ENCODE measurements around the gene ZACN. TPM values are rescaled to one million over a fixed set of nuclear protein-coding genes. Genes with fewer than 3 reads are reported as not detected.

ZACN gene
- total RNA-seq, 2 donors from 2014 or later = not detected

GRCh38 chr17:76125922-76126321, 46.9 kb downstream of the ZACN start:
- no peak for DNase-seq (ENCODE audit: low spot score)
- H3K27ac ChIP-seq = no peak overlapping the region
- no peaks in the 10 kb centered on the region for H3K27me3 ChIP-seq
- no peak for TF ChIP-seq CTCF (IDR thresholded peaks at IDR 0.05)
- H3K9me3 ChIP-seq = no peaks in the 10 kb centered on the region
- no peaks in the 10 kb centered on the region for H3K36me3 ChIP-seq
- no peak overlapping the region for H3K4me3 ChIP-seq
- H3K4me1 ChIP-seq = peaks cover 0 to 11% of the 10 kb centered on the region in 2 donors

- H3K27me3 ChIP-seq = peaks cover 8% of the 10 kb centered on the region in 2 donors
- H3K9me3 ChIP-seq = no peaks in the 10 kb centered on the region
- no peak for DNase-seq (ENCODE audit: low spot score)
- H3K36me3 ChIP-seq = no peaks in the 10 kb centered on the region
- no peak overlapping the region for H3K27ac ChIP-seq
- H3K4me3 ChIP-seq = no peak overlapping the region
- no peaks in the 10 kb centered on the region for H3K4me1 ChIP-seq
- TF ChIP-seq CTCF (IDR thresholded peaks at IDR 0.05) = no peak
These were observed 51.5 kb downstream of the ZACN start for GRCh38 chr17:76130473-76130872.

GRCh38 chr17:76131051-76131691, 52.2 kb downstream of the ZACN start:
- TF ChIP-seq CTCF (IDR thresholded peaks at IDR 0.05) = no peak
- no peak overlapping the region for H3K4me3 ChIP-seq
- H3K4me1 ChIP-seq = no peaks in the 10 kb centered on the region
- peaks cover 8% of the 10 kb centered on the region in 2 donors for H3K27me3 ChIP-seq
- no peak for DNase-seq (ENCODE audit: low spot score)
- no peaks in the 10 kb centered on the region for H3K9me3 ChIP-seq
- H3K36me3 ChIP-seq = no peaks in the 10 kb centered on the region
- H3K27ac ChIP-seq = no peak overlapping the region

- DNase-seq (ENCODE audit: low spot score) = no peak
- no peaks in the 10 kb centered on the region for H3K9me3 ChIP-seq
These were observed 53.0 kb downstream of the ZACN start for GRCh38 chr17:76131692-76132573.

More at GRCh38 chr17:76131692-76132573, 53.0 kb downstream of the ZACN start:
- Histone ChIP-seq H3K4me1 (no peaks in the 10 kb centered on the region), H3K27ac (no peak overlapping the region), H3K27me3 (peaks cover 8 to 10% of the 10 kb centered on the region in 2 donors), H3K4me3 (no peak overlapping the region), H3K36me3 (no peaks in the 10 kb centered on the region)
- no peak for TF ChIP-seq CTCF (IDR thresholded peaks at IDR 0.05)

Small RNA genes lying within 50 kb of the gene (microRNA-seq; reads per million reads assigned to microRNA genes)
- 0 reads per million in 2 donors for gene MIR6868 (ENCODE audit: borderline number of aligned reads in 2 of 2, borderline replicate concordance in 1 of 2)

Other genes with a start within 250 kb of the ZACN start
- gene UNC13D, start 234.8 kb upstream of the ZACN start, total RNA-seq = 10 to 100 TPM; 11.1 to 25.9 TPM
- gene WBP2, start 223.8 kb upstream of the ZACN start, total RNA-seq = 100 to 1,000 TPM in 1 of 2 donors, 10 to 100 TPM in 1; 100.0 to 163 TPM
- 10 to 100 TPM; 16.8 to 24.8 TPM for gene TRIM47, start 200.6 kb upstream of the ZACN start, total RNA-seq
- 1 to 10 TPM; 7.0 to 9.8 TPM for gene TRIM65, start 182.2 kb upstream of the ZACN start, total RNA-seq
- gene MRPL38, start 174.3 kb upstream of the ZACN start, total RNA-seq = 10 to 100 TPM; 27.2 to 36.4 TPM
- gene FBF1, start 138.1 kb upstream of the ZACN start, total RNA-seq = 1 to 10 TPM; 3.8 to 6.3 TPM
- 10 to 100 TPM; 49.6 to 67.4 TPM for gene ACOX1, start 100.0 kb upstream of the ZACN start, total RNA-seq
- gene TEN1, start 99.9 kb upstream of the ZACN start, total RNA-seq = 10 to 100 TPM in 1 of 2 donors, 1 to 10 TPM in 1; 8.8 to 14.0 TPM
- 1 to 10 TPM in 1 of 2 donors, not detected in 1; 2.0 TPM for gene CDK3, start 78.3 kb upstream of the ZACN start, total RNA-seq
- gene EVPL, start 51.9 kb upstream of the ZACN start, total RNA-seq = under 1 TPM; 0.30 to 0.71 TPM
- 10 to 100 TPM; 35.2 to 43.9 TPM for gene SRP68, start 6.7 kb upstream of the ZACN start, total RNA-seq
- not detected for gene GALR2, start 4.4 kb upstream of the ZACN start, total RNA-seq
- gene EXOC7, start 24.6 kb downstream of the ZACN start, total RNA-seq = 10 to 100 TPM; 56.0 to 65.3 TPM
- not detected for gene FOXJ1, start 62.1 kb downstream of the ZACN start, total RNA-seq
- gene RNF157, start 161.3 kb downstream of the ZACN start, total RNA-seq = 10 to 100 TPM in 1 of 2 donors, 1 to 10 TPM in 1; 9.5 to 13.0 TPM
- 1 to 10 TPM; 8.4 to 9.7 TPM for gene UBALD2, start 186.2 kb downstream of the ZACN start, total RNA-seq
- gene QRICH2, start 229.1 kb downstream of the ZACN start, total RNA-seq = 1 to 10 TPM; 1.1 to 1.2 TPM